Lower leg skin (tissue), 4 donors: ENCODE results near the gene SHPK. TPM values are rescaled to one million over a fixed set of nuclear protein-coding genes. Genes with fewer than 3 reads are reported as not detected.

ENCODE experiments used
- DNase-seq, 2 donors: peaks; one replicate each; pipeline ENCODE4 v3.0.0-alpha.2; 2019; ENCODE audit warnings: low spot score in 2 of 2
- H3K4me3 ChIP-seq: fragments of 200-600 bp; sonication (generic); 2 replicates; pipeline ENCODE4 v1.5.1; 2017; ENCODE audit warnings: mild to moderate bottlenecking, low read depth; ENCODE audit not compliant: poor library complexity, severe bottlenecking
- POLR2A ChIP-seq, 2 donors: fragments of 450-650 bp; IDR thresholded peaks; one replicate each; pipeline ENCODE4 v1.6.1; 2016 to 2017; ENCODE audit warnings: antibody characterized with exemption in 2 of 2, mild to moderate bottlenecking in 1 of 2, moderate library complexity in 1 of 2
- WGBS, 2 donors: methylation state at CpG; one replicate each; pipeline ENCODE4 v1.1.5; 2018; 5-methylcytosine and 5-hydroxymethylcytosine counted together
- intact Hi-C: fragments of 100-400 bp; cut with DNase I; formaldehyde crosslinking; loops from one replicate; pipeline ENCODE4 v1.15.0; 2023; ENCODE audit warnings: low total_unique reads
- total RNA-seq, 4 donors: library from RNA; depleted of rRNA; stranded (reverse); fragments of >200 nt; gene quantifications; one replicate each; pipeline ENCODE4 v1.1.0, GENCODE V29; 2016
- TF ChIP-seq, protein P1 (sequence below), 3 donors: fragments of 450-650 bp; IDR thresholded peaks; one replicate each; pipeline ENCODE4 v1.5.1; 2016; ENCODE audit warnings: antibody characterized with exemption in 3 of 3, mild to moderate bottlenecking in 3 of 3, moderate library complexity in 2 of 3

SHPK gene
- total RNA-seq, 4 donors from 2014 or later = 18.2 to 30.3 (median 23.1) TPM

GRCh38 chr17:3658784-3659449 is 22.9 kb upstream of the SHPK start:
- no peak overlapping the region for H3K4me3 ChIP-seq
- intact Hi-C loops = no loop called here
- DNase-seq = no peak
- TF ChIP-seq, protein P1, sequence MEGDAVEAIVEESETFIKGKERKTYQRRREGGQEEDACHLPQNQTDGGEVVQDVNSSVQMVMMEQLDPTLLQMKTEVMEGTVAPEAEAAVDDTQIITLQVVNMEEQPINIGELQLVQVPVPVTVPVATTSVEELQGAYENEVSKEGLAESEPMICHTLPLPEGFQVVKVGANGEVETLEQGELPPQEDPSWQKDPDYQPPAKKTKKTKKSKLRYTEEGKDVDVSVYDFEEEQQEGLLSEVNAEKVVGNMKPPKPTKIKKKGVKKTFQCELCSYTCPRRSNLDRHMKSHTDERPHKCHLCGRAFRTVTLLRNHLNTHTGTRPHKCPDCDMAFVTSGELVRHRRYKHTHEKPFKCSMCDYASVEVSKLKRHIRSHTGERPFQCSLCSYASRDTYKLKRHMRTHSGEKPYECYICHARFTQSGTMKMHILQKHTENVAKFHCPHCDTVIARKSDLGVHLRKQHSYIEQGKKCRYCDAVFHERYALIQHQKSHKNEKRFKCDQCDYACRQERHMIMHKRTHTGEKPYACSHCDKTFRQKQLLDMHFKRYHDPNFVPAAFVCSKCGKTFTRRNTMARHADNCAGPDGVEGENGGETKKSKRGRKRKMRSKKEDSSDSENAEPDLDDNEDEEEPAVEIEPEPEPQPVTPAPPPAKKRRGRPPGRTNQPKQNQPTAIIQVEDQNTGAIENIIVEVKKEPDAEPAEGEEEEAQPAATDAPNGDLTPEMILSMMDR (IDR thresholded peaks at IDR 0.05) = no peak
- TF ChIP-seq POLR2A (IDR thresholded peaks at IDR 0.05) = no peak
- WGBS, 2 donors = 50 to 62% methylated on average over 21 to 22 of the region's 22 CpGs

DNA sequence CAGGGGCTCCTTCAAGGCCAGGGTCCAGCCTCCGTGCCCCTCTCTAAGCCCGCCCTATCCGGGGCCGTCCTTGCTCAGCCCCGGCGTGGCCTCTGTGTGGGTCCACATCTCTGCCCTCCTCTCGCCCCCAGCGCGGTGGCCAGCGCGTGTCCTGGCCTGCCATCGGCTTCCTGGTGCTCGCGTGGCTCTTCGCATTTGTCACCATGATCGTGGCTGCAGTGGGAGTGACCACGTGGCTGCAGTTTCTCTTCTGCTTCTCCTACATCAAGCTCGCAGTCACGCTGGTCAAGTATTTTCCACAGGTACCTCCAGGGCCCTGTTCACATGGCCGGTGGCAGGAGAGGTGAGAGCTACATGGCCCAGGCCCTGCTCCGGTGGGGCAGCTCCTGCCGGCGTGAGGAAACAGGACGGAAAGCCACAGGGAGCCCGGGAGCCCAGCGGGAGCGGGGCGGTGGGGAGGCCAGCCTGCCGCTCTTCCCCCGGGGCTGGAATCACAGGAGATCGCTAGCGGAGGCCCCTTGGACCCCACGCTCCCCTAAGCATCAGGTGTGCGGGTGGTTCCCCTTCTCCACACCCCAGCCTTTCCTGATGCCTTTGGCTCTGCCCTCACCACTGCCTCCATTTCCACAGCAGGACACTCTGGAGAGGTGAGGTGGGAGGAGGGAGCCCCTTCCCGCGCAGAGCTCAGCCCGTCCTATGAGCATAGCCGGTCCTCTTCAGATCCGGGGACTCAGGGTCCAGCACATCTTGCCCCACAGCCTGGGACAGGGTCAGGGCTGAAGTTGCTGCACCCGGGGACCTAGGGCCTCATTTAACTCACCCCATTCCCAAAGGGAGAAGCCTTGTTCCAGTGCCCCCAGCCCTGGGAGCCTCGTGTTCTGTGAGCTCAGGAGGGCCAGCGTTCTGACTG is 22.1 kb upstream of the SHPK start:
- TF ChIP-seq, protein P1 (IDR thresholded peaks at IDR 0.05) = no peak
- no peak for TF ChIP-seq POLR2A (IDR thresholded peaks at IDR 0.05)
- H3K4me3 ChIP-seq = no peak overlapping the region
- WGBS, 2 donors = 84 to 87% methylated on average over 37 to 40 of the region's 42 CpGs
- intact Hi-C loops = no loop called here
- DNase-seq = no peak

GRCh38 chr17:3657588-3657869 is 21.5 kb upstream of the SHPK start:
- H3K4me3 ChIP-seq = no peak overlapping the region
- 65 to 69% methylated on average over 7 of the region's 7 CpGs for WGBS, 2 donors
- intact Hi-C loops = no loop called here
- TF ChIP-seq, protein P1 (IDR thresholded peaks at IDR 0.05) = no peak
- TF ChIP-seq POLR2A (IDR thresholded peaks at IDR 0.05) = no peak
- DNase-seq = no peak

DNA sequence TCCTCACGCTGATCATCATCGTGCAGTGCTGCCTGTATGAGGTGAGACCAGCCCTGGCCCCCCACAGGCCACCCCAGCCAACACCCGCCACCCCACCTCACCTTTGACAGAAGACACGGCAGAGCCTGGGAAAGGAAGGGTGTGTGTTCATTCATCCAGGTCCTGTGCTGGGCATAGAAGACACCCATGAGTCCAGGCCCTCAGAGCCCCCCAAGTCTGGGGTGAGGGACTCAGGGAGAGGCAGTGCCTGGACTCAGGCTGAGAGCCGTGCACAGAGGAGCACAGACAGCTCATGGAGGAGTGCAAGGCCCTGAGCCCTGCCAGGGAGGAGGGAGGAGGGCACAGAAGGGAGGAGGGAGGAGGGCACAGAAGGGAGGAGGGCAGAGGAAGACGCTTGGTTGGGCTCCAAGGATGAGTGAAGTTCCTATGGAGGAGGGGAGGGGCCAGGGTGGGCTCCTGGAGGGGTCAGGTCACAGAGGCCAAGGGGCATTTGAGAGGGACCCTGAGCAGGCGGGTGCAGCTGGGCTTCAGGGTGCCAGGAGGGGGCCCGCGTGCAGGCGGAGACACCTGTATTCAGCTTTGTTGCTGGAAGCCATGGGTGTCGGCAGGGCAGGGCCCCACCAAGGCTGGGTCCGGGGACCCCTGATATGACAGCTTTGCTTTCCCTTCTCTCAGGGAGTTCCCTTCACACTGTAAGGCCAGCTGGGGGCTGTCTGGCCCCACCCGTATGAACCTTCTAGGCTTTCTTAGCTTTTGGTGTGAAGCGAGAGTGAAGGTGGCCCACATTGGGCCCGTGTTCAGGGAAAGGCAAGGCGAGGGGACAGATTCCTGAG is 20.9 kb upstream of the SHPK start:
- DNase-seq = no peak
- TF ChIP-seq, protein P1 (IDR thresholded peaks at IDR 0.05) = no peak
- TF ChIP-seq POLR2A (IDR thresholded peaks at IDR 0.05) = no peak
- 79 to 80% methylated on average over 16 of the region's 16 CpGs for WGBS, 2 donors
- H3K4me3 ChIP-seq = no peak overlapping the region
- intact Hi-C loops = no loop called here

GRCh38 chr17:3656353-3656752 is 20.3 kb upstream of the SHPK start:
- intact Hi-C loops = no loop called here
- TF ChIP-seq, protein P1 (IDR thresholded peaks at IDR 0.05) = no peak
- TF ChIP-seq POLR2A (IDR thresholded peaks at IDR 0.05) = no peak
- WGBS, 2 donors = 89 to 90% methylated on average over 13 to 14 of the region's 16 CpGs
- DNase-seq = no peak
- H3K4me3 ChIP-seq = no peak overlapping the region
